GM20000 (cell line): ENCODE measurements around the gene BCAP31.
"Not testable (repeated sequence)": the region's sequence is repeated elsewhere in the genome, so short reads cannot be mapped to it uniquely, and the experiment has no call there.

Experiments used
- DNase-seq: peaks from one replicate; pipeline ENCODE4 v3.0.0; 2012; ENCODE audit warnings: low spot score
- CTCF ChIP-seq: IDR thresholded peaks from 2 replicates; pipeline ENCODE4 v1.5.1; 2012; ENCODE audit warnings: mild to moderate bottlenecking, control low read depth; ENCODE audit errors: extremely low read depth, missing control alignments

The BCAP31 gene

GRCh38 chrX:153707406-153707805 is 16.8 kb downstream of the BCAP31 start:
- DNase-seq, result no peak
- TF ChIP-seq CTCF, result no peak

- no peak for TF ChIP-seq CTCF
- DNase-seq, result no peak
Measured at GRCh38 chrX:153706799-153707198, 17.4 kb downstream of the BCAP31 start.

GRCh38 chrX:153705403-153706060 is 18.7 kb downstream of the BCAP31 start:
- DNase-seq, result not testable (repeated sequence)

GRCh38 chrX:153704631-153705402 is 19.4 kb downstream of the BCAP31 start:
- DNase-seq, result not testable (repeated sequence)

GRCh38 chrX:153704021-153704526 is 20.1 kb downstream of the BCAP31 start:
- TF ChIP-seq CTCF, result no peak
- no peak for DNase-seq

- DNase-seq, result no peak
- TF ChIP-seq CTCF, result no peak
Measured at GRCh38 chrX:153703036-153703370, 21.2 kb downstream of the BCAP31 start.

- TF ChIP-seq CTCF, result no peak
Measured at GRCh38 chrX:153702336-153703035, 21.7 kb downstream of the BCAP31 start.

GRCh38 chrX:153701706-153702105 is 22.5 kb downstream of the BCAP31 start:
- no peak for TF ChIP-seq CTCF
- DNase-seq, result no peak

More at GRCh38 chrX:153702336-153703035, 21.7 kb downstream of the BCAP31 start:
- no peak for DNase-seq
